ENCODE data around the gene DSCAML1.

DNA sequence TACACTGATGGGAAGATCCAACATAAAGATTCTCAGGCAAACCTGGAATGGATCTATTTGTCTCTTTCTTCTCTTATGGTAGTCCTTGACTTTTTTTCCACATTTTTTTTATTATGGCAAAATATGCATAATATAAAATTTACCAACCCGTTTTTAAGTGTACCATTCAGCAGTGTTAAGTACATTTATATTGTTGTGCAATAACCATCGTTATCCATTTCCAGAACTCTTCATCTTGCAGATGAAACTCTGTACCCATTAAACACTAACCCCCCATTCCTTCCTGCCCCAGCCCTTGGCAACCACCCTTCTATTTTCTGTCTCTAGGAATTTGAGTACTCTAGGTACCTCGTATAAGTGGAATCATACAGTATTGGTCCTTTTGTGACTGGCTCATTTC lies 99.7 kb downstream of the DSCAML1 start:
- TF ChIP-seq TEAD1 (CRISPR knock-in tag; IDR thresholded peaks at IDR 0.05): no peak
- no peak for TF ChIP-seq ETV6 (CRISPR knock-in tag; IDR thresholded peaks at IDR 0.05)
- TF ChIP-seq, protein P1, sequence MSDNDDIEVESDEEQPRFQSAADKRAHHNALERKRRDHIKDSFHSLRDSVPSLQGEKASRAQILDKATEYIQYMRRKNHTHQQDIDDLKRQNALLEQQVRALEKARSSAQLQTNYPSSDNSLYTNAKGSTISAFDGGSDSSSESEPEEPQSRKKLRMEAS (CRISPR knock-in tag; IDR thresholded peaks at IDR 0.05): no peak
- TF ChIP-seq, protein P2, sequence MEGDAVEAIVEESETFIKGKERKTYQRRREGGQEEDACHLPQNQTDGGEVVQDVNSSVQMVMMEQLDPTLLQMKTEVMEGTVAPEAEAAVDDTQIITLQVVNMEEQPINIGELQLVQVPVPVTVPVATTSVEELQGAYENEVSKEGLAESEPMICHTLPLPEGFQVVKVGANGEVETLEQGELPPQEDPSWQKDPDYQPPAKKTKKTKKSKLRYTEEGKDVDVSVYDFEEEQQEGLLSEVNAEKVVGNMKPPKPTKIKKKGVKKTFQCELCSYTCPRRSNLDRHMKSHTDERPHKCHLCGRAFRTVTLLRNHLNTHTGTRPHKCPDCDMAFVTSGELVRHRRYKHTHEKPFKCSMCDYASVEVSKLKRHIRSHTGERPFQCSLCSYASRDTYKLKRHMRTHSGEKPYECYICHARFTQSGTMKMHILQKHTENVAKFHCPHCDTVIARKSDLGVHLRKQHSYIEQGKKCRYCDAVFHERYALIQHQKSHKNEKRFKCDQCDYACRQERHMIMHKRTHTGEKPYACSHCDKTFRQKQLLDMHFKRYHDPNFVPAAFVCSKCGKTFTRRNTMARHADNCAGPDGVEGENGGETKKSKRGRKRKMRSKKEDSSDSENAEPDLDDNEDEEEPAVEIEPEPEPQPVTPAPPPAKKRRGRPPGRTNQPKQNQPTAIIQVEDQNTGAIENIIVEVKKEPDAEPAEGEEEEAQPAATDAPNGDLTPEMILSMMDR (IDR thresholded peaks at IDR 0.05): no peak
- TF ChIP-seq SOX15 (CRISPR knock-in tag; IDR thresholded peaks at IDR 0.05): no peak
- TF ChIP-seq IRF2 (CRISPR knock-in tag; IDR thresholded peaks at IDR 0.05; ENCODE audit: borderline replicate concordance, low read depth): no peak
- TF ChIP-seq, protein P3, sequence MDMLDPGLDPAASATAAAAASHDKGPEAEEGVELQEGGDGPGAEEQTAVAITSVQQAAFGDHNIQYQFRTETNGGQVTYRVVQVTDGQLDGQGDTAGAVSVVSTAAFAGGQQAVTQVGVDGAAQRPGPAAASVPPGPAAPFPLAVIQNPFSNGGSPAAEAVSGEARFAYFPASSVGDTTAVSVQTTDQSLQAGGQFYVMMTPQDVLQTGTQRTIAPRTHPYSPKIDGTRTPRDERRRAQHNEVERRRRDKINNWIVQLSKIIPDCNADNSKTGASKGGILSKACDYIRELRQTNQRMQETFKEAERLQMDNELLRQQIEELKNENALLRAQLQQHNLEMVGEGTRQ (CRISPR knock-in tag; IDR thresholded peaks at IDR 0.05): no peak
- no peak for TF ChIP-seq FOXP1 (CRISPR knock-in tag; IDR thresholded peaks at IDR 0.05; ENCODE audit: borderline replicate concordance)
- TF ChIP-seq JUN (CRISPR knock-in tag; IDR thresholded peaks at IDR 0.05): no peak
- TF ChIP-seq, protein P4, sequence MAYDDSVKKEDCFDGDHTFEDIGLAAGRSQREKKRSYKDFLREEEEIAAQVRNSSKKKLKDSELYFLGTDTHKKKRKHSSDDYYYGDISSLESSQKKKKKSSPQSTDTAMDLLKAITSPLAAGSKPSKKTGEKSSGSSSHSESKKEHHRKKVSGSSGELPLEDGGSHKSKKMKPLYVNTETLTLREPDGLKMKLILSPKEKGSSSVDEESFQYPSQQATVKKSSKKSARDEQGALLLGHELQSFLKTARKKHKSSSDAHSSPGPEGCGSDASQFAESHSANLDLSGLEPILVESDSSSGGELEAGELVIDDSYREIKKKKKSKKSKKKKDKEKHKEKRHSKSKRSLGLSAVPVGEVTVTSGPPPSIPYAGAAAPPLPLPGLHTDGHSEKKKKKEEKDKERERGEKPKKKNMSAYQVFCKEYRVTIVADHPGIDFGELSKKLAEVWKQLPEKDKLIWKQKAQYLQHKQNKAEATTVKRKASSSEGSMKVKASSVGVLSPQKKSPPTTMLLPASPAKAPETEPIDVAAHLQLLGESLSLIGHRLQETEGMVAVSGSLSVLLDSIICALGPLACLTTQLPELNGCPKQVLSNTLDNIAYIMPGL (CRISPR knock-in tag; IDR thresholded peaks at IDR 0.05): no peak
- no peak for TF ChIP-seq SP1 (CRISPR knock-in tag; conservative IDR thresholded peaks at IDR 0.05)
- no peak for TF ChIP-seq NFYB (CRISPR knock-in tag; conservative IDR thresholded peaks at IDR 0.05; ENCODE audit: low read depth)
